ENCODE measurements around the gene MBL2. TPM values are rescaled to one million over a fixed set of nuclear protein-coding genes. Genes with fewer than 3 reads are reported as not detected.

Gene MBL2
- not detected in 2 replicates for total RNA-seq (2012; rRNA removed)

DNA sequence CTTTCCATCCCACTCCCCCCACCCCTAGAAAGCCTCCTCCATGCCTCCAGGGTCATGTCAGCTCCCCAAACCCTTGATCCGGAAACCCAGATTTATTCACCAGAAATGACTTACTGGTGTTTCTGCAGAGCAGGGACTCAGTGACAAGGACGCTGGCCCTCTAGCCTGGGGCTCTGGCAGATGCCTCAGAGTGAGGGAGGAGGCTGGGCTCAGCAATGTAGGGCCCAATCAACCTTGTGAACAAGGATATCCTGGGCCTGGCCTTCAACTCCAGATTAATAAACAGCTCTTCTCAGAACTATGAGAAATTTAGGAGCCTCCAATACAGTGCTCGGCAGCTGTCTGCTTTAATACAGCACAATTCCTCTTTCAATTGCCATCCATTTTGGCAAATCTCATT is at the start of gene MBL2:
Gene MBL2 (minus strand): TSS at position 162 of the 400 bp plus-strand sequence. CDS start 1,149 bp downstream, outside the sequence.
- Histone ChIP-seq H3K9ac (ENCODE audit: low read depth, low read length) (no peak within 1 kb of the TSS), H3K9me3 (replicated peaks; ENCODE audit: low read length) (no peaks in the 10 kb centered on the region), H3K27me3 (ENCODE audit: control insufficient read depth, insufficient read depth, low read length) (peaks cover 15% of the 10 kb centered on the region), H3K4me2 (ENCODE audit: low read length) (no peak within 1 kb of the TSS), H3K36me3 (ENCODE audit: insufficient read depth, low read length) (no peaks in the 10 kb centered on the region), H3K4me1 (ENCODE audit: control insufficient read depth, insufficient read depth, low read length) (no peaks in the 10 kb centered on the region), H3K4me3 (ENCODE audit: low read length) (no peak within 1 kb of the TSS)

DNA sequence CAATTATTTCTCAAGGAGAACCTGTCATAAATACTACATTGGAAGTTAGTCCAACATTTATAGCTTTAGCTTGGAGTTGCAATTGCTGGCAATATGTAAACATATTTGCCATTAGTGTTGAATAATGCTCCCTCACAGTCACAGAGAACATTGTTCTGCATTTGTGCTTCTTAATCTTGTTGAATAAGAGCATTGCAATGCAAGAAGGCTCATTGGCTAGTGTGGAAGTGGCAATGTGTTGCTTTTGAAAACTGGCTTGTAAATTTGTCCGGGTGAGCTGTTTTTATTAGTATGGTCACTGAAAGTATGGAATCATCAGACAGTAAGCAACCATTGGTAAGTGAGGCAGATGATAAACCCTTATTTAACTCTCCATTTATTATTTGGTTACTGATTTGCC is 47.7 kb upstream of the MBL2 start:
- no peaks in the 10 kb centered on the region for H3K9me3 ChIP-seq (replicated peaks; ENCODE audit: low read length)
- no peak overlapping the region for H3K9ac ChIP-seq (ENCODE audit: low read depth, low read length)
- no peaks in the 10 kb centered on the region for H3K27me3 ChIP-seq (ENCODE audit: control insufficient read depth, insufficient read depth, low read length)
- no peaks in the 10 kb centered on the region for H3K36me3 ChIP-seq (ENCODE audit: insufficient read depth, low read length)
- no peak overlapping the region for H3K4me2 ChIP-seq (ENCODE audit: low read length)
- H3K4me1 ChIP-seq (ENCODE audit: control insufficient read depth, insufficient read depth, low read length), result no peaks in the 10 kb centered on the region
- H3K4me3 ChIP-seq (ENCODE audit: low read length), result no peak overlapping the region

DNA sequence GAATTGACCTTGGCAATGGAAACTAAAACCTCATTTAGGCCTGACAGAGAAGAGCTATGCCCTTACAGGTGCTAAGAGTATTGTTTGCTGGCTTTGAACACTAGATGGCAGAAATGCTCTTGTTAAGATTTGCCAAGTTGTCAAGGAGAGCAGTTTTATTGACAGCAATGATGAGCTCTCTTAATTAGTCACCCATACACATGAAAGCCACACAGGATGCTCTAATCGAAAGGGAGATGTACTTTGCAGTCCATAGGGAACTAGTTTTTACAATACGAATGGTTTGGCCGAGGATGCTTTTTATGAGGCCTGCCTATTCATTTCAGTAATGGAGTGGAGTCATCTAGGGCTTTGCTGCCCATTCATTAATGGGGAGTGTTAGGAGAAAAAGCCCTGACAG is 45.4 kb upstream of the MBL2 start:
- Histone ChIP-seq H3K9ac (ENCODE audit: low read depth, low read length) (no peak overlapping the region), H3K4me1 (ENCODE audit: control insufficient read depth, insufficient read depth, low read length) (no peaks in the 10 kb centered on the region), H3K36me3 (ENCODE audit: insufficient read depth, low read length) (no peaks in the 10 kb centered on the region), H3K9me3 (replicated peaks; ENCODE audit: low read length) (no peaks in the 10 kb centered on the region), H3K4me3 (ENCODE audit: low read length) (no peak overlapping the region), H3K4me2 (ENCODE audit: low read length) (no peak overlapping the region), H3K27me3 (ENCODE audit: control insufficient read depth, insufficient read depth, low read length) (no peaks in the 10 kb centered on the region)

- no peaks in the 10 kb centered on the region for H3K4me1 ChIP-seq (ENCODE audit: control insufficient read depth, insufficient read depth, low read length)
- no peak overlapping the region for H3K4me2 ChIP-seq (ENCODE audit: low read length)
- H3K9me3 ChIP-seq (replicated peaks; ENCODE audit: low read length), result no peaks in the 10 kb centered on the region
- no peaks in the 10 kb centered on the region for H3K27me3 ChIP-seq (ENCODE audit: control insufficient read depth, insufficient read depth, low read length)
- H3K4me3 ChIP-seq (ENCODE audit: low read length), result no peak overlapping the region
- no peak overlapping the region for H3K9ac ChIP-seq (ENCODE audit: low read depth, low read length)
- H3K36me3 ChIP-seq (ENCODE audit: insufficient read depth, low read length), result no peaks in the 10 kb centered on the region
These were observed 41.9 kb upstream of the MBL2 start for GRCh38 chr10:52814506-52814905.

DNA sequence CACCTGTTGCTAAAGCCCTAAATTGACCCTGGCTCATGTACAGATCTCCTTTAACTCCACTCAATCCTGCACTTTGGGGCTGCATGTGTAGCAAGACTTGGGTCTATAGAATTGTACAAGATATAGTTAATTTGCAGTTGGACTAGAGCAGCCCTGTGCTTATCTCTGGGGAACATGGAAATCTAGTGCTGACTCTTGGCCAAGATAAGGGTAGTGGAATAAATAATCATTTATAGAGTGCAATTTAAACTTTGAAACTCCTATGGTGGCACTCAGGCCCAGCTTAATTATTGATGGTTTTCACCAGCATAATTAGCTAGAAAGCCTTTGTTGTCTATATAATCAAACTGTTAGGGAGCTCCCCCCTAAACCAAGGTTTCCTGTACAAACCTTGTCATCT is 39.2 kb upstream of the MBL2 start:
- Histone ChIP-seq H3K27me3 (ENCODE audit: control insufficient read depth, insufficient read depth, low read length) (no peaks in the 10 kb centered on the region), H3K4me3 (ENCODE audit: low read length) (no peak overlapping the region), H3K9me3 (replicated peaks; ENCODE audit: low read length) (no peaks in the 10 kb centered on the region), H3K4me2 (ENCODE audit: low read length) (no peak overlapping the region), H3K36me3 (ENCODE audit: insufficient read depth, low read length) (no peaks in the 10 kb centered on the region), H3K4me1 (ENCODE audit: control insufficient read depth, insufficient read depth, low read length) (no peaks in the 10 kb centered on the region), H3K9ac (ENCODE audit: low read depth, low read length) (no peak overlapping the region)

DNA sequence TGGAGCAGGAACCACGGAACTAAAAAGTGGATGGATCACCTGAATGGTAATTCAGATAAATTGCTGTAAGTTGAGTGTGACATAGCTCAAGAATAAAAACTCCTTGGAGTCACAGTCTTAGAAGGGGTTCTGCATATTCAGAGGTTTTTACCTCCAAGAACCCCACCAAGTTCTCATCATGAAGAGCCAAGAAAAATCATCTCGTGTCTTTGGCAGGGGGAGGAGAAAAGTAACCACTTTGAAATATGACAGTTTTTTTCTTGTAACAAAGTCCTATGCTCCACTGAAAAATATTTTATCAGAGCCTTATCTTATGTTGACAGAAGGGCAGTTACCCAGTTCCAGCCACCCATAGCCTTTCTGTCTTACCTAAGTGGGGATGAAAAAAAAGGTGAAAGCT is 38.2 kb upstream of the MBL2 start:
- Histone ChIP-seq H3K9me3 (replicated peaks; ENCODE audit: low read length) (no peaks in the 10 kb centered on the region), H3K4me3 (ENCODE audit: low read length) (no peak overlapping the region), H3K4me1 (ENCODE audit: control insufficient read depth, insufficient read depth, low read length) (no peaks in the 10 kb centered on the region)

GRCh38 chr10:52807803-52808202 is 35.2 kb upstream of the MBL2 start:
- Histone ChIP-seq H3K27me3 (ENCODE audit: control insufficient read depth, insufficient read depth, low read length) (no peaks in the 10 kb centered on the region), H3K4me1 (ENCODE audit: control insufficient read depth, insufficient read depth, low read length) (no peaks in the 10 kb centered on the region), H3K36me3 (ENCODE audit: insufficient read depth, low read length) (no peaks in the 10 kb centered on the region), H3K9me3 (replicated peaks; ENCODE audit: low read length) (no peaks in the 10 kb centered on the region), H3K4me2 (ENCODE audit: low read length) (no peak overlapping the region), H3K4me3 (ENCODE audit: low read length) (no peak overlapping the region), H3K9ac (ENCODE audit: low read depth, low read length) (no peak overlapping the region)

More for the DNA sequence above, 38.2 kb upstream of the MBL2 start:
- no peak overlapping the region for H3K9ac ChIP-seq (ENCODE audit: low read depth, low read length)
- no peaks in the 10 kb centered on the region for H3K27me3 ChIP-seq (ENCODE audit: control insufficient read depth, insufficient read depth, low read length)
- H3K36me3 ChIP-seq (ENCODE audit: insufficient read depth, low read length), result no peaks in the 10 kb centered on the region
- H3K4me2 ChIP-seq (ENCODE audit: low read length), result no peak overlapping the region

GRCh38 chr10:52805414-52806285 is 33.1 kb upstream of the MBL2 start:
- Histone ChIP-seq H3K4me1 (ENCODE audit: control insufficient read depth, insufficient read depth, low read length) (no peaks in the 10 kb centered on the region), H3K9ac (ENCODE audit: low read depth, low read length) (no peak overlapping the region), H3K4me3 (ENCODE audit: low read length) (no peak overlapping the region), H3K9me3 (replicated peaks; ENCODE audit: low read length) (no peaks in the 10 kb centered on the region), H3K27me3 (ENCODE audit: control insufficient read depth, insufficient read depth, low read length) (no peaks in the 10 kb centered on the region), H3K36me3 (ENCODE audit: insufficient read depth, low read length) (no peaks in the 10 kb centered on the region), H3K4me2 (ENCODE audit: low read length) (no peak overlapping the region)

DNA sequence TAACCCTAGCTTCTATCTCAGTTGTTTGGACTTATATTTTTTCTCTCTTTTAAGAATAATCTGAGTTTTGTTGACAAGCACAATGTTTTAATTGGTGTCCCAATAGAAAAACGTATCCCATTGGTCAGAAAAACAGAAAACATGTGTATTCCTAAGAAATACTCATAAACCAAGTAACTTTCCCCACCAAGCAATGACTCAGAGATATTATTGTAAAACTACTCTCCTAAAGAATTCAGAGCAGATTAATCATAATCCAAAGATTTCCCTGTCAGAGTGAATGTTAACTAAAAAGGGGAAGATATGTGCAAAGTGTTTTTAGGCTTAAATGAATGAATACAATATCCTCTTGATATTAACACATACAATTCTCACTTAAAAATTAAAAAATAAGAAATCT is 29.4 kb upstream of the MBL2 start:
- H3K4me3 ChIP-seq (ENCODE audit: low read length), result no peak overlapping the region
- no peaks in the 10 kb centered on the region for H3K36me3 ChIP-seq (ENCODE audit: insufficient read depth, low read length)
- H3K27me3 ChIP-seq (ENCODE audit: control insufficient read depth, insufficient read depth, low read length), result no peaks in the 10 kb centered on the region
- no peaks in the 10 kb centered on the region for H3K9me3 ChIP-seq (replicated peaks; ENCODE audit: low read length)
- H3K9ac ChIP-seq (ENCODE audit: low read depth, low read length), result no peak overlapping the region
- H3K4me1 ChIP-seq (ENCODE audit: control insufficient read depth, insufficient read depth, low read length), result no peaks in the 10 kb centered on the region
- H3K4me2 ChIP-seq (ENCODE audit: low read length), result no peak overlapping the region

DNA sequence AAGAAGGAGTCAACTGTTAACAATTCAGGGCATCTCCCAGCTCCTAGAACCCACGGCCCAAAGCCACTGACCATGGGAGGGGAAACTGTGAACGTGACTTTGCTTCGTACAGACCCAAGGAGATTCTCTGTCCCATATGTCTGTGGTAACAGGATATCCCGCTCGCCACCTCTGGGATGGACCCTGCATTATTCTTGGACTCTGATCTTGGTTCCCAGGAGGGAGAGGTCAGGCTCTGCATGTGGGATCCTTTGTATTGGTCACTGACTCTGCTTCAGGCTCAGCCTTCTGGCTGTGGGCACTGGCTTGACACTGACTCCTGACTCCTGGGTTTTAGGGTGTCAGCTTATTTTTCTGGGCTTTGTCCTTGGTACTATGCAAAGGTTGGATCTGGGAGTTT is 13.5 kb upstream of the MBL2 start:
- no peaks in the 10 kb centered on the region for H3K9me3 ChIP-seq (replicated peaks; ENCODE audit: low read length)
- H3K27me3 ChIP-seq (ENCODE audit: control insufficient read depth, insufficient read depth, low read length), result peaks cover 11% of the 10 kb centered on the region
- no peaks in the 10 kb centered on the region for H3K36me3 ChIP-seq (ENCODE audit: insufficient read depth, low read length)
- no peak overlapping the region for H3K4me3 ChIP-seq (ENCODE audit: low read length)
- no peak overlapping the region for H3K4me2 ChIP-seq (ENCODE audit: low read length)
- H3K4me1 ChIP-seq (ENCODE audit: control insufficient read depth, insufficient read depth, low read length), result no peaks in the 10 kb centered on the region
- H3K9ac ChIP-seq (ENCODE audit: low read depth, low read length), result no peak overlapping the region

GRCh38 chr10:52785418-52785817 is 12.8 kb upstream of the MBL2 start:
- Histone ChIP-seq H3K4me3 (ENCODE audit: low read length) (no peak overlapping the region), H3K4me2 (ENCODE audit: low read length) (no peak overlapping the region), H3K9me3 (replicated peaks; ENCODE audit: low read length) (no peaks in the 10 kb centered on the region), H3K9ac (ENCODE audit: low read depth, low read length) (no peak overlapping the region), H3K36me3 (ENCODE audit: insufficient read depth, low read length) (no peaks in the 10 kb centered on the region), H3K4me1 (ENCODE audit: control insufficient read depth, insufficient read depth, low read length) (no peaks in the 10 kb centered on the region), H3K27me3 (ENCODE audit: control insufficient read depth, insufficient read depth, low read length) (peaks cover 11% of the 10 kb centered on the region)

GRCh38 chr10:52783726-52784125 is 11.1 kb upstream of the MBL2 start:
- Histone ChIP-seq H3K4me1 (ENCODE audit: control insufficient read depth, insufficient read depth, low read length) (no peaks in the 10 kb centered on the region), H3K9ac (ENCODE audit: low read depth, low read length) (no peak overlapping the region), H3K27me3 (ENCODE audit: control insufficient read depth, insufficient read depth, low read length) (peaks cover 14% of the 10 kb centered on the region), H3K36me3 (ENCODE audit: insufficient read depth, low read length) (no peaks in the 10 kb centered on the region), H3K4me2 (ENCODE audit: low read length) (no peak overlapping the region), H3K4me3 (ENCODE audit: low read length) (no peak overlapping the region), H3K9me3 (replicated peaks; ENCODE audit: low read length) (no peaks in the 10 kb centered on the region)
